Kidney epithelial cell (primary cell): Measurements from ENCODE around the gene TMEM132E. TPM values are rescaled to one million over a fixed set of nuclear protein-coding genes. Genes with fewer than 3 reads are reported as not detected.

Experiments used
- DNase-seq: peaks from one replicate; pipeline ENCODE4 v3.0.0-alpha.2; 2010; ENCODE audit warnings: low read depth
- H3K27me3 ChIP-seq: 2 replicates; pipeline ENCODE4 v1.6.0; 2011; ENCODE audit warnings: low read length; ENCODE audit not compliant: control insufficient read depth, insufficient read depth
- H3K36me3 ChIP-seq: 2 replicates; pipeline ENCODE4 v1.5.1; 2011; ENCODE audit warnings: low read length; ENCODE audit not compliant: control insufficient read depth, insufficient read depth
- H3K4me3 ChIP-seq: 2 replicates; pipeline ENCODE4 v1.5.1; 2011; ENCODE audit warnings: low read depth, mild to moderate bottlenecking, control low read depth, low read length
- total RNA-seq: library from RNA; depleted of rRNA; stranded (reverse); fragments of >200 nt; gene quantifications from 2 replicates; pipeline ENCODE4 v1.2.3, GENCODE V29; 2015
- TF ChIP-seq, protein P1 (sequence below): IDR thresholded peaks from 2 replicates; pipeline ENCODE4 v1.5.1; 2011; ENCODE audit warnings: mild to moderate bottlenecking, moderate library complexity, low read length, control low read depth, inconsistent platforms; ENCODE audit not compliant: insufficient read depth, poor library complexity, severe bottlenecking

TMEM132E gene
- total RNA-seq, 1 donor from 2014 or later = 0.13 TPM

DNA sequence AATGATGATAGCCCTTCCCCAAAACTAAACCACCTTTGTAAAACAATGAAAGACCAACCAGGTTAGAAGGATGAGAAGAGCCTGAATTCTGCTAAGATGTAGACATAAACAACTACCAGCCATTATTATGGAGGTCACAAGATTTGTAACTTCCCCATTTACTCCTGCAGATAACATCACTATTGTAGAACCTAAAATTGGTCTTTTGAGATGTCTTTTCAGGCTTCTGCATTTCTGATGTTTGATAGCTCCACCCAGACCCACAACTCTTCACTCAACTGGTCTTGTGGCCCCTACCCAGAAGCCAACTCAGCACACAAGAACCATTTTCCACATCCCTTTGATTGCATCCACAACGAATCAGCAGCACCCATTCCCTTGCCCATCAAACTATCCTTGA is 100.8 kb downstream of the TMEM132E start:
- TF ChIP-seq, protein P1, sequence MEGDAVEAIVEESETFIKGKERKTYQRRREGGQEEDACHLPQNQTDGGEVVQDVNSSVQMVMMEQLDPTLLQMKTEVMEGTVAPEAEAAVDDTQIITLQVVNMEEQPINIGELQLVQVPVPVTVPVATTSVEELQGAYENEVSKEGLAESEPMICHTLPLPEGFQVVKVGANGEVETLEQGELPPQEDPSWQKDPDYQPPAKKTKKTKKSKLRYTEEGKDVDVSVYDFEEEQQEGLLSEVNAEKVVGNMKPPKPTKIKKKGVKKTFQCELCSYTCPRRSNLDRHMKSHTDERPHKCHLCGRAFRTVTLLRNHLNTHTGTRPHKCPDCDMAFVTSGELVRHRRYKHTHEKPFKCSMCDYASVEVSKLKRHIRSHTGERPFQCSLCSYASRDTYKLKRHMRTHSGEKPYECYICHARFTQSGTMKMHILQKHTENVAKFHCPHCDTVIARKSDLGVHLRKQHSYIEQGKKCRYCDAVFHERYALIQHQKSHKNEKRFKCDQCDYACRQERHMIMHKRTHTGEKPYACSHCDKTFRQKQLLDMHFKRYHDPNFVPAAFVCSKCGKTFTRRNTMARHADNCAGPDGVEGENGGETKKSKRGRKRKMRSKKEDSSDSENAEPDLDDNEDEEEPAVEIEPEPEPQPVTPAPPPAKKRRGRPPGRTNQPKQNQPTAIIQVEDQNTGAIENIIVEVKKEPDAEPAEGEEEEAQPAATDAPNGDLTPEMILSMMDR = no peak
- no peak overlapping the region for H3K4me3 ChIP-seq
- H3K27me3 ChIP-seq = no peaks in the 10 kb centered on the region
- DNase-seq = no peak
- no peaks in the 10 kb centered on the region for H3K36me3 ChIP-seq

DNA sequence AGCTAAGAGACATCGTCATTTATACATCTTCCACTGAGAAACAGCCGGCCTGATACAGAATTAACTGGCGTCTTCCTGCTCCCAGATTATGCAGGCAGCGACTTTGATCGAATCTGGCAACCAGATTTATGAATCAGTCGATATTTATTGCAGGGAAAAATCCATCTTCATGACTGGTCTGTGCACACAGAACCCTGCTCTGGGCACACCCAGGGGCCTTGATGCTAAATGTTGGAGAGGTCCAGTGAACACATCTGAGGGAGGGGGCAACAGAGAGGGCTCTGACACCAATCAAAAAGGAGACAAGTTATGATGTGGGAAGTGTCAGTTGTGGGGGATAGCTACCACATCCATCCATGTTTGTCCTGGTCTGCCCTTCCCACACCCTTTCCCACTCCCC is 102.9 kb downstream of the TMEM132E start:
- Histone ChIP-seq H3K4me3 (no peak overlapping the region), H3K36me3 (no peaks in the 10 kb centered on the region), H3K27me3 (no peaks in the 10 kb centered on the region)
- no peak for DNase-seq
- TF ChIP-seq, protein P1 = no peak

DNA sequence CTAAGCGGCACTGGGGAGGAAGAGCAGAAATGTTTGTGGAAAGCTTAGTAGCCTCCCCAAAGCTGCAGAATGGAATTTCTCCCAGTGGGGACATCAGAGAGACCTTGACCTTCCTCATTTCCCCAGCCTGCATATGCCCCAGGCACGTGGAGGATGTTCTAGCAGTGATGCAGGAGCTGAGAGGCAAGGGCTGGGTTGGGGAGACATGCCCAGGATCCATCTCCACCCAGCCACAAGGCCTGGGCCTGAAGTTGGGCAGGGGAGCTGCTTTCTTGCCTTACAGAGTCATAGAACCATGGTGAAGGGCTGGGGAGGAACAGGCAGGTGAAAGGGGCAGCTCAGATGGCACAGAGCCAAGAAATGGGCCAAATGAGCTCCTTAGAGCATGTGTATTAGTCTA is 104.0 kb downstream of the TMEM132E start:
- Histone ChIP-seq H3K27me3 (no peaks in the 10 kb centered on the region), H3K4me3 (no peak overlapping the region), H3K36me3 (no peaks in the 10 kb centered on the region)
- DNase-seq = no peak
- TF ChIP-seq, protein P1 = no peak

Other genes with a start within 250 kb of the TMEM132E start
- gene CCL13, start 223.1 kb upstream of the TMEM132E start, total RNA-seq = not detected in 2 replicates
- not detected in 2 replicates for gene CCL1, start 216.3 kb upstream of the TMEM132E start, total RNA-seq